Memory B cell (primary cell): ENCODE measurements around the gene NFIB.

Experiments used
- ATAC-seq: fragments of 150-1000 bp; cut with Tn5 transposase; 2 replicates; pipeline ENCODE4 v1.10.0; 2021; ENCODE audit warnings: low read depth, mild to moderate bottlenecking, moderate library complexity
- DNase-seq, 2 donors: peaks; one replicate each; pipeline ENCODE4 v3.0.0; 2022; ENCODE audit warnings: low spot score in 2 of 2
- H3K27ac Mint-ChIP-seq: one replicate; pipeline ENCODE4 v1.8.0; 2022; ENCODE audit warnings: mild to moderate bottlenecking, moderate library complexity, mixed read lengths
- H3K27me3 Mint-ChIP-seq: one replicate; pipeline ENCODE4 v1.8.0; 2022; ENCODE audit warnings: mixed read lengths
- H3K36me3 Mint-ChIP-seq: one replicate; pipeline ENCODE4 v1.8.0; 2022; ENCODE audit warnings: mild to moderate bottlenecking, mixed read lengths
- H3K4me1 Mint-ChIP-seq: one replicate; pipeline ENCODE4 v1.8.0; 2022; ENCODE audit warnings: mixed read lengths
- H3K4me3 Mint-ChIP-seq: one replicate; pipeline ENCODE4 v1.8.0; 2022; ENCODE audit warnings: mild to moderate bottlenecking, moderate library complexity, mixed read lengths
- H3K9me3 Mint-ChIP-seq: one replicate; pipeline ENCODE4 v1.8.0; 2022; ENCODE audit warnings: mixed read lengths

The NFIB gene

GRCh38 chr9:14193328-14193990 is 120.5 kb downstream of the NFIB start:
- H3K27me3 Mint-ChIP-seq = peaks cover 1% of the 10 kb centered on the region
- H3K9me3 Mint-ChIP-seq = no peaks in the 10 kb centered on the region
- no peak overlapping the region for H3K27ac Mint-ChIP-seq
- no peaks in the 10 kb centered on the region for H3K4me1 Mint-ChIP-seq
- no peaks in the 10 kb centered on the region for H3K36me3 Mint-ChIP-seq
- DNase-seq (no peak), ATAC-seq (no peak)
- no peak overlapping the region for H3K4me3 Mint-ChIP-seq

DNA sequence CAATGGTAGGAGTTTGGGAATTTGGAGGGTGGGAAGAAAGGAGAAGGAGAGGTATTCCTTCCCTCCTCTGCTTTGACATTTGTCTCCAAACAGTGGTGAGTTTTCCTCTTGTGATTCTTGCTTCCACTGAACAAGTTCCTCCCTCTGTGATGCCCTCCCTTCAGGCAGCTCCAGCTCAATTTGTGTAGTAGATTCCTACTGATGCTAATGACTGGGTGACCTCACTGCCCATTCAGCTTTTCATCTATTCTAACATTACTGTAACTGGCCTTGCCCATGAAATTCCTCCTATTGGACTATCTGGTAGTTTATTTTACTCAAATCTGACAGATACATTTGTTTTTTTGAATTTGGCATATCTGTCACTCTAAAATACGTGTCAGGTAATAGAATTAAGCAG is 121.4 kb downstream of the NFIB start:
- no peaks in the 10 kb centered on the region for H3K36me3 Mint-ChIP-seq
- H3K9me3 Mint-ChIP-seq = no peaks in the 10 kb centered on the region
- ATAC-seq (no peak), DNase-seq (no peak)
- peaks cover 1% of the 10 kb centered on the region for H3K27me3 Mint-ChIP-seq
- no peaks in the 10 kb centered on the region for H3K4me1 Mint-ChIP-seq
- no peak overlapping the region for H3K4me3 Mint-ChIP-seq
- no peak overlapping the region for H3K27ac Mint-ChIP-seq

GRCh38 chr9:14191512-14191911 is 122.4 kb downstream of the NFIB start:
- peaks cover 1% of the 10 kb centered on the region for H3K27me3 Mint-ChIP-seq

DNA sequence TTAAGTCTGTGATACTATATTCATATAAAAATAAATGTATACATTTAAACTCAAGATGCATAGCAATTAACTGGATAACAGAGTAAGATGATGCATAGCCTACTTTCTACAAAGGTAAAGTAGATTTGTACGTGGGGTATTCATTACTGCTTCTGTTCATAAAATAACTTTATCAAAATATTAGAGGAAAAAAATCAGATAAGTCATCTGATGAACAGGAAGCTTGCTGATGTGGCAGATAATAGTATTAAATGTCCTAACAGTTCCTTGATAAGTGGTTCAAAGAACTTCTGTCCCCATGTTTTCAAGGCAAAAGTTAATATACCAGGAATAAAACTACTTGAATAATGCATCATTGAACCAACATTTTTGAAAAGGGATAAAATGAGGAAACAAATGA is 123.7 kb downstream of the NFIB start:
- H3K27ac Mint-ChIP-seq = no peak overlapping the region
- no peaks in the 10 kb centered on the region for H3K4me1 Mint-ChIP-seq
- ATAC-seq (no peak), DNase-seq (no peak)
- no peaks in the 10 kb centered on the region for H3K36me3 Mint-ChIP-seq
- peaks cover 1% of the 10 kb centered on the region for H3K27me3 Mint-ChIP-seq
- no peak overlapping the region for H3K4me3 Mint-ChIP-seq
- H3K9me3 Mint-ChIP-seq = peaks cover 1% of the 10 kb centered on the region

More at GRCh38 chr9:14191512-14191911, 122.4 kb downstream of the NFIB start:
- Mint-ChIP-seq H3K27ac (no peak overlapping the region), H3K4me3 (no peak overlapping the region), H3K36me3 (no peaks in the 10 kb centered on the region), H3K4me1 (no peaks in the 10 kb centered on the region), H3K9me3 (peaks cover 1% of the 10 kb centered on the region)
- ATAC-seq = no peak
- DNase-seq = no peak

DNA sequence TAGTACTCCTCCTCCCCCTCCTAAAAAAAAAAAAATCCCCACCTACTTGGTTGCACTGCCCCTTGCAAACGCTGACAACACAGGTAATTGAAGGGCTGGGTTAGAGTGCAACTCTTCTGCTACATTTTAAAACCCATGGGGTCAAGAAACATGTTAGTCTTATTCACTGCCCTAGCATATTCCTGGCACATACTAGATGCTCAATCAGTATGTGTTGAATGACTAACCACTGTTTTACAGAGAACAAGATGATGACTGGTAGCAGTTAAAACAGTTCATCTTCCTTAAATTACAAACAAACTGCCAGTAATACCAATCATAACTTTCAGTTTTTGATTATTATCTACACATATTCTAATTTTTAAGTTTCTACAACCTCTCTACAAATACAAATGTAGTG is 124.4 kb downstream of the NFIB start:
- H3K36me3 Mint-ChIP-seq = no peaks in the 10 kb centered on the region
- peaks cover 1% of the 10 kb centered on the region for H3K27me3 Mint-ChIP-seq
- ATAC-seq (no peak), DNase-seq (no peak)
- peaks cover 1% of the 10 kb centered on the region for H3K9me3 Mint-ChIP-seq
- no peak overlapping the region for H3K4me3 Mint-ChIP-seq
- no peaks in the 10 kb centered on the region for H3K4me1 Mint-ChIP-seq
- H3K27ac Mint-ChIP-seq = no peak overlapping the region

DNA sequence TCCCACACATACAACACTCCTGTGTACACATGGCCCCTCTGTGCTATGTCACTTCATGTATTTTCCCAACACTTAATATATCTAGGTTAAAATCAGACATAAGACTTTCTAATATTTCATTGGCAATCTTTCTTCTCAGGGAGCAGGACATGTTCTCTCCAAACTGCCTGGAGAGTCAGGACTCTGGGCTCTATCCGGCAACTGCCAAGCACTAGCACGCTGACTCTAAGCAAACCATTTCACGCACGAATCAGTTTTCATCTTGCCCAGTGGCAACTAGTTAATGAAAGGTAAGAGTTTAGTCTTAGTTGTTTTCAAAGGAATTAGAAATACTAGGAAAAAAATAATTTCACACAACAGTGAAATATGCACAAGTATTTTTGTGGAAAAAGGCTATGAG is 124.8 kb downstream of the NFIB start:
- H3K27ac Mint-ChIP-seq = no peak overlapping the region
- H3K4me3 Mint-ChIP-seq = no peak overlapping the region
- DNase-seq (no peak), ATAC-seq (no peak)
- H3K4me1 Mint-ChIP-seq = no peaks in the 10 kb centered on the region
- H3K36me3 Mint-ChIP-seq = no peaks in the 10 kb centered on the region
- peaks cover 1% of the 10 kb centered on the region for H3K9me3 Mint-ChIP-seq
- H3K27me3 Mint-ChIP-seq = peaks cover 1% of the 10 kb centered on the region

DNA sequence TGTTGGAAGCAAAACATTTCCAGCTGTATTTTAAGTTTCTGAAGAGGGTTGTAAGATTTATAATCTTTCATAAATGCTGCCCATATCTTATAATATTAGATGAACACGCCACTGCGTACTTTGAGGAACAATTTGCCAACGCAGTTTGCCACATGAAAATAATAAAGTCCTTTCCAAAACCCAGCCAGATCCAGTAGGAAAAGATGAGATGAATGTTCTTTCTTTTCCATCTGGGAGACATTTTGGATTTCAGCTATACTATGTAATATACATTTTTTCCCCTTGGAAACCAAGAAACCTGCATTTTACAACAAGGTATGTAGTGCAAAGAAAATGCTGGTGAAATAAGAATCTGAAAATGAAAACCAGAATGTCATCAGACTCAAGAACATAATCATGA is 125.4 kb downstream of the NFIB start:
- Mint-ChIP-seq H3K27ac (no peak overlapping the region), H3K4me3 (no peak overlapping the region), H3K36me3 (no peaks in the 10 kb centered on the region), H3K4me1 (no peaks in the 10 kb centered on the region), H3K27me3 (peaks cover 1% of the 10 kb centered on the region), H3K9me3 (peaks cover 2% of the 10 kb centered on the region)
- ATAC-seq (no peak), DNase-seq (no peak)

DNA sequence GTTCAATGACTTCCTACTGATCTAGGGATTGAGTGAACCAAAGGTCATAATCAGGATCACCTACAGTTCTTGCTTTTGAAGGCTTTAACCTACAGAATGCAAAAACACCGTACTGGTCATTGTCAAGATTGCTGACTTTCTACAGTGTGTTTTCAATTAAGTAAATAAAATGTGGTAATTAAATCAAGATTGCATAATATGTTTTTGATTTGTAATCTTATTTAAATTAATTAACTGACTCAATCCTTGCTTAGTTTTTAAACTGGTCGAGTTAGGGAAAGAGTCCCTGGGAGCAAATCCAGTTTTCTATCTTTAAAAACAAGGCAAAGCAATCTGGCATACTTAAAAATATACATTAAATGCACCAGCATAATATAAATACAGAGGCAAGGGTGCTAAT is 125.9 kb downstream of the NFIB start:
- Mint-ChIP-seq H3K9me3 (peaks cover 2% of the 10 kb centered on the region), H3K36me3 (no peaks in the 10 kb centered on the region), H3K4me1 (no peaks in the 10 kb centered on the region), H3K27ac (no peak overlapping the region), H3K27me3 (peaks cover 1% of the 10 kb centered on the region), H3K4me3 (no peak overlapping the region)
- ATAC-seq (no peak), DNase-seq (no peak)

- Mint-ChIP-seq H3K9me3 (peaks cover 2% of the 10 kb centered on the region), H3K36me3 (no peaks in the 10 kb centered on the region), H3K27ac (no peak overlapping the region), H3K4me3 (no peak overlapping the region), H3K4me1 (no peaks in the 10 kb centered on the region), H3K27me3 (no peaks in the 10 kb centered on the region)
- DNase-seq = no peak
- ATAC-seq = no peak
Measured at GRCh38 chr9:14186096-14186495, 127.8 kb downstream of the NFIB start.

- Mint-ChIP-seq H3K4me1 (no peaks in the 10 kb centered on the region), H3K36me3 (no peaks in the 10 kb centered on the region), H3K27ac (no peak overlapping the region), H3K4me3 (no peak overlapping the region), H3K9me3 (peaks cover 2% of the 10 kb centered on the region), H3K27me3 (no peaks in the 10 kb centered on the region)
- ATAC-seq (no peak), DNase-seq (no peak)
Measured at GRCh38 chr9:14185016-14185415, 128.9 kb downstream of the NFIB start.

GRCh38 chr9:14183001-14183400 is 130.9 kb downstream of the NFIB start:
- Mint-ChIP-seq H3K4me1 (no peaks in the 10 kb centered on the region), H3K36me3 (no peaks in the 10 kb centered on the region), H3K9me3 (peaks cover 2% of the 10 kb centered on the region)

DNA sequence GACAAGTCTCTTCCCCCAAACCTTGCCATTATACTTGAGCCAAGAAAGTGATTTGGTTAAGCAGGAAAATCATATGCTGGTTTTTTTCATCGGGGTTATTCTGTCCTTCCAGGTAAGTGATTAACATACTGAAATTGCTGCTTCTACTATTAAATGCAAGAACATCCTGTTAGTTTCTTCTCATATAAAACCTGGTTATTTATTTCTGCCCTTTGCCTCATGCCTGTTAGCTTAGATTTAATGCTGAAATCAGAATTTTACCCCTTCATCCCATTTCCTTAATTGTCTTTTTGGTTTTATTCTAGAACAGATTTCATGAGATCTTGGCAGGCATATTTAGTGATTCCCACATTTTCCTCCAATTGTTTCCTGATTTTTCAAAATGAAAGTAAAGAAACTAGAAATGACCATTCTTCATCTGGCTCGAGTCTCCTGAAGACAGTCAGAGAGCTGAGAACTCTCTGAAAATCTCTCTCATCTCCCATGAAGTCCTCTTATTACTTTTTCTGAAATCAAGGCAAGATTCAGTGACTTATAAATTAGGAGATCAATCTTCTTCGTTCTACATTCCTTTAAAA is 132.9 kb downstream of the NFIB start:
- no peak overlapping the region for H3K4me3 Mint-ChIP-seq
- H3K9me3 Mint-ChIP-seq = peaks cover 1% of the 10 kb centered on the region
- H3K27ac Mint-ChIP-seq = no peak overlapping the region
- ATAC-seq = no peak
- DNase-seq = no peak
- no peaks in the 10 kb centered on the region for H3K36me3 Mint-ChIP-seq
- H3K4me1 Mint-ChIP-seq = no peaks in the 10 kb centered on the region
- no peaks in the 10 kb centered on the region for H3K27me3 Mint-ChIP-seq

More at GRCh38 chr9:14183001-14183400, 130.9 kb downstream of the NFIB start:
- H3K4me3 Mint-ChIP-seq = no peak overlapping the region
- DNase-seq = no peak
- H3K27me3 Mint-ChIP-seq = no peaks in the 10 kb centered on the region
- H3K27ac Mint-ChIP-seq = no peak overlapping the region
- ATAC-seq = no peak

DNA sequence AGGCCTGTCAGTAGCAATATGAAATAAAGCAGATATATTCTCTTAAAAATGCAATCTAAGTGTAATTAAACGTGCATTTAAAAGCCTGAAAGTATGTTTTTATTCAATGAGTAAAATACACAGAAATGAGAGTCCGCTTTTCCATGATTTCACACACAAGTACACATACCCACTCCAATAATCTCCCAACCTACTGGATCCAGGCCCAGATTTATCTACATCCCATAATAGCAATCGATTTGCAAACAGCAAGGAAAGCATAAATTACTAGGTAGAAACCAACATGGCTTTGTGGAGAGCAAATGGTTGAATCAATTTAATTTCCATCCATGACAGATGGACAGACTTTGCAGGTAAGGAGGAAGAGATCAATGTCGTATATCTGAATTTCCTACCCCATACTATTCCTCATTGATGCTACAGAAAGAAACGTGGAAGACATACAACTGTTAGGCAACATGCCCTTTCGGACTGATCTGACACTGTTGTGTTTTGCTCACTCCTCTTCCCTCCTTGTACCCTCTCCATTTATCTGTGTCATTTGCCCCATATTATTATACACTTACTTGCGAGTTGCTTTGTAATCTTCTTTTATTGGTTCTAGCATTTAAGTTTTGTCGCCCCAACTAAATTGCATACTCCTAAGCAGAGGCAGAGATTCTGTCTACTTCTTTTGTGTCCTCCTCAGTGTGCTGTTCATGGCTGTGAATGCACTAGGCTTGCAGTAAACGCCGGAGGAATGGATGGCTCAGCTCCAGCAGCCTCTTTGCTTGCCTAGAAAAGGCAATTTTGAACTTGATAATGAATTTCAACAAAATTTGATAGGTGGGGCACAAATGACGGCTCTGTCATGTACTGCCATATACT is 133.6 kb downstream of the NFIB start:
- no peaks in the 10 kb centered on the region for H3K4me1 Mint-ChIP-seq
- no peaks in the 10 kb centered on the region for H3K27me3 Mint-ChIP-seq
- peaks cover 1% of the 10 kb centered on the region for H3K9me3 Mint-ChIP-seq
- H3K4me3 Mint-ChIP-seq = no peak overlapping the region
- H3K27ac Mint-ChIP-seq = no peak overlapping the region
- ATAC-seq (no peak), DNase-seq (no peak)
- H3K36me3 Mint-ChIP-seq = no peaks in the 10 kb centered on the region

DNA sequence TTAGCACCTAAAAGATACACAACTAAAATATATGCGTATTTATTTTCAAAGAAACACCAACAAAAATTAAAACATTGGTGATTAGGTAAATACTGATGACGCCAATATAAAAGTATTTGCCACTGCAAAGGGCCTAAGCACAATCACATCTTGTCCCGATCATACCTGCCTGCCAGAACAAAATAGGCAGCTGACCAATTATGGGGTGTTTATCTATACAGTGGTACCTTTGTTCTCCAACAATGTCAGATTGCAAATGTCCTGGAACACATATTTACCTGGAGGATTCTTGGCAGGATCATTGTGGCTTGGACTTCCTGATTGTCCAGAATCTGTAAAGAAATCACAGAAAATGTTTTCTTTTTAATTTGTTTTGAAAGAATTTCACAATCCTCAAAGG is 134.5 kb downstream of the NFIB start:
- Mint-ChIP-seq H3K4me1 (no peaks in the 10 kb centered on the region), H3K9me3 (peaks cover 1% of the 10 kb centered on the region), H3K27me3 (no peaks in the 10 kb centered on the region), H3K4me3 (no peak overlapping the region), H3K27ac (no peak overlapping the region), H3K36me3 (no peaks in the 10 kb centered on the region)
- DNase-seq (no peak), ATAC-seq (no peak)
